K562 (cell line): ENCODE results near the gene ZNRF3. TPM values are rescaled to one million over a fixed set of nuclear protein-coding genes. Genes with fewer than 3 reads are reported as not detected.

ENCODE experiments used
- ATAC-seq: fragments of 200-7000 bp; cut with Tn5 transposase; 3 replicates; pipeline ENCODE4 v1.9.1; 2020; ENCODE audit warnings: moderate library complexity
- BruUV-seq: library from RNA; stranded (reverse); fragments of 400-500 nt; replicated peaks from 2 replicates; lab custom pipeline; 2021; lab: Mats Ljungman, UMichigan
- CTCF ChIA-PET: fragments of 300-600 bp; formaldehyde crosslinking; extraction: SDS; loops from one replicate; lab custom pipeline; 2021; ENCODE audit warnings: low intra/inter-chr PET ratio; lab: Yijun Ruan, JAX
- POLR2A ChIA-PET: fragments of 300-600, 350-650 bp; sonication (Branson Sonifier 250); formaldehyde crosslinking; extraction: SDS; loops from one replicate; lab custom pipeline; 2021; ENCODE audit warnings: antibody characterized with exemption, inconsistent platforms; lab: Yijun Ruan, JAX
- DNase-seq, 4 experiments: peaks; one replicate each; pipeline versions ENCODE4 v3.0.0 to v3.0.0-alpha.2; 2011 to 2018; ENCODE audit warnings: low spot score in 3 of 4, mixed read lengths in 3 of 4; ENCODE audit errors: extremely low read depth in 1 of 4
- FAIRE-seq: peaks from 2 replicates; lab custom pipeline; 2011; peaks lifted over from hg19 to GRCh38; lab: Jason Lieb, UNC
- H2AFZ ChIP-seq: 2 replicates; pipeline ENCODE4 v1.6.0; 2011; ENCODE audit warnings: low read depth, low read length, control low read depth, inconsistent platforms
- H3K27ac ChIP-seq: fragments of 200-600 bp; 3 replicates; pipeline ENCODE4 v1.8.0; 2011; ENCODE audit warnings: low read depth, mild to moderate bottlenecking, control low read depth, inconsistent platforms, low read length, moderate library complexity, mixed read lengths; ENCODE audit errors: extremely low read depth
- H3K27me3 ChIP-seq, 2 experiments: fragments of 300-600 bp in 1 of 2; 2 replicates in 1 of 2; 3 replicates in 1 of 2; pipeline versions ENCODE4 v1.6.0 to v1.8.0; 2011; ENCODE audit warnings: inconsistent platforms in 2 of 2, low read length in 2 of 2, mild to moderate bottlenecking in 1 of 2, mixed read lengths in 1 of 2, moderate library complexity in 1 of 2; ENCODE audit not compliant: control insufficient read depth in 2 of 2, insufficient read depth in 2 of 2
- H3K36me3 ChIP-seq: fragments of 300-600 bp; 3 replicates; pipeline ENCODE4 v1.8.0; 2011; ENCODE audit warnings: mild to moderate bottlenecking, low read length, inconsistent platforms; ENCODE audit not compliant: control insufficient read depth, insufficient read depth
- H3K4me1 ChIP-seq, 2 experiments: fragments of 200-600 bp in 1 of 2; replicated peaks in 1 of 2; 2 replicates in 1 of 2; 3 replicates in 1 of 2; pipeline versions ENCODE4 v1.5.1 to v1.8.0; 2011; ENCODE audit warnings: inconsistent platforms in 2 of 2, low read length in 2 of 2, mild to moderate bottlenecking in 1 of 2, mixed read lengths in 1 of 2, moderate library complexity in 1 of 2; ENCODE audit not compliant: control insufficient read depth in 2 of 2, insufficient read depth in 2 of 2
- H3K4me2 ChIP-seq: 2 replicates; pipeline ENCODE4 v1.6.1; 2011; ENCODE audit warnings: low read length, control low read depth, inconsistent platforms, mixed read lengths; ENCODE audit not compliant: insufficient read depth
- H3K4me3 ChIP-seq: fragments of 200-600 bp; sonication (generic), shearing (Covaris generic); 2 replicates; pipeline ENCODE4 v1.5.1; 2016; ENCODE audit warnings: control low read depth, inconsistent platforms
- H3K79me2 ChIP-seq: fragments of 200-600 bp; 3 replicates; pipeline ENCODE4 v1.8.0; 2011; ENCODE audit warnings: low read length, inconsistent platforms; ENCODE audit not compliant: control insufficient read depth, insufficient read depth
- H3K9ac ChIP-seq, 2 experiments: 2 replicates each; pipeline versions ENCODE4 v1.6.0 to v1.6.1; 2011; ENCODE audit warnings: low read depth in 2 of 2, low read length in 2 of 2, control low read depth in 1 of 2, inconsistent platforms in 1 of 2, mild to moderate bottlenecking in 1 of 2, mixed read lengths in 1 of 2; ENCODE audit not compliant: insufficient read depth in 1 of 2
- H3K9me1 ChIP-seq: one replicate; pipeline ENCODE4 v1.6.0; 2011; ENCODE audit warnings: inconsistent platforms, mild to moderate bottlenecking, low read length, moderate library complexity; ENCODE audit not compliant: control insufficient read depth, insufficient read depth
- H3K9me3 ChIP-seq: replicated peaks from 2 replicates; pipeline ENCODE4 v1.5.1; 2011; ENCODE audit warnings: low read depth, low read length, inconsistent platforms; ENCODE audit not compliant: control insufficient read depth, insufficient read depth
- H4K20me1 ChIP-seq: replicated peaks from 2 replicates; pipeline ENCODE4 v1.6.1; 2011; ENCODE audit warnings: low read length, inconsistent platforms, mixed read lengths; ENCODE audit not compliant: control insufficient read depth, insufficient read depth
- CGGBP1 ChIP-seq: fragments of 250-450 bp; sonication (Bioruptor Pico); IDR thresholded peaks from 2 replicates; pipeline ENCODE4 v1.9.0; 2021; ENCODE audit warnings: mild to moderate bottlenecking
- GABPA ChIP-seq: fragments of 200-800 bp; sonication (Bioruptor generic); conservative IDR thresholded peaks from 2 replicates; pipeline ENCODE4 v1.6.1; 2016; ENCODE audit warnings: low read depth, missing genetic modification characterization, missing compliant biosample characterization
- HEY1 ChIP-seq: fragments of 250-450 bp; sonication (Bioruptor Pico); IDR thresholded peaks from 2 replicates; pipeline ENCODE4 v1.5.0; 2020; ENCODE audit warnings: mild to moderate bottlenecking, moderate library complexity, borderline replicate concordance
- ZMIZ1 ChIP-seq, 2 experiments: fragments of 150-350 bp in 1 of 2; IDR thresholded peaks; 2 replicates each; pipeline ENCODE4 v1.6.1; 2012 to 2016; ENCODE audit warnings: low read depth in 2 of 2, low read length in 2 of 2, mild to moderate bottlenecking in 1 of 2, moderate library complexity in 1 of 2
- ZNF384 ChIP-seq: IDR thresholded peaks from 2 replicates; pipeline ENCODE4 v1.6.1; 2012; ENCODE audit warnings: low read depth, low read length, improper control_type of control experiment
- whole genome bisulfite sequencing: fragments of 100-300 bp; shearing (Covaris generic); methylation state at CpG from one replicate; pipeline ENCODE4 v1.1.6; 2016; ENCODE audit warnings: low coverage, mixed read lengths; ENCODE audit not compliant: insufficient coverage; ENCODE audit errors: missing lambda C conversion rate; 5-methylcytosine and 5-hydroxymethylcytosine counted together
- in situ Hi-C: fragments of 300-500 bp; cut with MboI; formaldehyde crosslinking; loops from 4 replicates; pipeline ENCODE4 v1.15.0; 2018; ENCODE audit warnings: inconsistent platforms, mixed read lengths
- intact Hi-C: fragments of 100-400 bp; cut with micrococcal nuclease; formaldehyde crosslinking; loops from 2 replicates; pipeline ENCODE4 v1.14.2; 2022
- polyA plus RNA-seq, 8 experiments: library from polyadenylated mRNA; depleted of rRNA in 4 of 8; stranded (reverse) in 5 of 8; unstranded in 3 of 8; fragments of >200 nt; fragmentation: Nextera tagmentation in 2 of 8; fragmentation: Illumina TruSeq in 1 of 8; extraction: Ambion mirVana in 2 of 8; extraction: Trizol in 1 of 8; gene quantifications; 2 replicates each; pipeline versions ENCODE4 v1.2.1 to v1.2.3, GENCODE V29; 2011 to 2014; ENCODE audit warnings: inconsistent platforms in 1 of 8, missing spikeins in 1 of 8
- total RNA-seq, 7 experiments: library from RNA; depleted of rRNA in 6 of 7; stranded (reverse); fragments of >200 nt in 6 of 7; fragmentation: Illumina TruSeq in 2 of 7; extraction: Trizol in 2 of 7; gene quantifications; 2 replicates each; pipeline versions ENCODE4 v1.2.1 to v1.2.3, GENCODE V29; 2011 to 2021; ENCODE audit warnings: low replicate concordance in 1 of 7

ZNRF3 gene
- total and polyA plus RNA-seq, 9 of the 15 experiments (the other 6 are each of a cell fraction or from before 2014, with no cell fraction given), result 0.41 to 5.9 (median 1.7) TPM

GRCh38 chr22:29078036-29078868, 194.9 kb downstream of the ZNRF3 start:
- no peaks in the 10 kb centered on the region for H3K9me3 ChIP-seq
- ChIA-PET POLR2A (interaction anchor here (0.6 to 1.7 kb wide), 3 partner anchors 10 to 266 kb away, joined by 3 to 5 read pairs (median 5); no protein-coding TSS in a partner anchor), CTCF (interaction anchor here (0.6 kb wide), 1 partner anchor 17 kb away, joined by 3 read pairs; the partner anchor contains the start of gene C22orf31)
- peaks cover 16 to 22% of the 10 kb centered on the region in 2 experiments for H3K4me1 ChIP-seq
- no peaks in the 10 kb centered on the region for H3K36me3 ChIP-seq
- in situ Hi-C loops (no loop called here), intact Hi-C loops (no loop called here)
- WGBS, result 50% methylated on average over 6 of the region's 6 CpGs
- H3K27me3 ChIP-seq, result no peaks in the 10 kb centered on the region
- H3K27ac ChIP-seq, result peak overlapping the region; percentile 76
- H3K4me2 ChIP-seq, result peak overlapping the region; percentile 66
- ATAC-seq (no peak; the same call in 2 of the 3 replicates), FAIRE-seq (no peak), DNase-seq (no peak)
- TF ChIP-seq HEY1 (CRISPR knock-in tag) (no peak), CGGBP1 (CRISPR knock-in tag) (no peak), GABPA (tag) (peak; percentile 22; the same call in 1 of the 2 replicates), ZMIZ1 (IDR thresholded peaks at IDR 0.05; ENCODE audit: low read depth in 2 of 2, low read length in 2 of 2) (no peak), ZNF384 (peak; percentile 22; the same call in 1 of the 2 replicates)
- no peaks in the 10 kb centered on the region for H3K79me2 ChIP-seq
- H3K4me3 ChIP-seq, result no peak overlapping the region
- no TSS peak for BruUV-seq
- no peaks in the 10 kb centered on the region for H4K20me1 ChIP-seq
- peak overlapping the region; percentile 86 for H2AFZ ChIP-seq
- peak overlapping the region in 1 of 2 experiments; percentile 38; a peak in 2 of 4 replicates for H3K9ac ChIP-seq
- no peaks in the 10 kb centered on the region for H3K9me1 ChIP-seq
